ENCODE results near the gene GRIK4. TPM values are rescaled to one million over a fixed set of nuclear protein-coding genes. Genes with fewer than 3 reads are reported as not detected.

Gene GRIK4
- total and polyA plus RNA-seq, 2 donors from 2014 or later, result 0.25 TPM; not detected in 1

- no peaks in the 10 kb centered on the region for H3K4me1 ChIP-seq (ENCODE audit: control insufficient read depth in 2 of 3, insufficient read depth in 2 of 3, low read depth in 1 of 3, low read length in 3 of 3)
- H3K27me3 ChIP-seq (ENCODE audit: control insufficient read depth, insufficient read depth, low read length), result no peaks in the 10 kb centered on the region
- H3K4me3 ChIP-seq (ENCODE audit: low read length in 3 of 3), result no peak overlapping the region
- H3K9me3 ChIP-seq (ENCODE audit: control insufficient read depth in 2 of 3, insufficient read depth in 1 of 3, low read length in 3 of 3), result no peaks in the 10 kb centered on the region
- no peak for DNase-seq
- no peak overlapping the region for H3K27ac ChIP-seq (ENCODE audit: low read depth in 2 of 2, low read length in 2 of 2)
- no peak for FAIRE-seq
- H3K9ac ChIP-seq (ENCODE audit: low read length in 3 of 3), result no peak overlapping the region
- no peaks in the 10 kb centered on the region for H3K36me3 ChIP-seq (ENCODE audit: control insufficient read depth in 2 of 3, insufficient read depth in 3 of 3, low read length in 3 of 3)
- intact Hi-C loops (cut with DNase I), result no loop called here
- TF ChIP-seq CTCF (IDR thresholded peaks at IDR 0.05; ENCODE audit: borderline replicate concordance, extremely low read depth, insufficient read depth), result no peak
Measured at GRCh38 chr11:120800206-120800605, 288.7 kb downstream of the GRIK4 start.

GRCh38 chr11:120801801-120802689 lies 290.5 kb downstream of the GRIK4 start:
- no peaks in the 10 kb centered on the region for H3K27me3 ChIP-seq (ENCODE audit: control insufficient read depth, insufficient read depth, low read length)
- no peaks in the 10 kb centered on the region for H3K9me3 ChIP-seq (ENCODE audit: control insufficient read depth in 2 of 3, insufficient read depth in 1 of 3, low read length in 3 of 3)
- intact Hi-C loops (cut with DNase I), result no loop called here
- FAIRE-seq (no peak), DNase-seq (peak in 4 of 5 donors; percentile 78 to 84 (median 84))
- no peak overlapping the region for H3K4me3 ChIP-seq (ENCODE audit: low read length in 3 of 3)
- peak; percentile 79 for TF ChIP-seq CTCF (IDR thresholded peaks at IDR 0.05; ENCODE audit: borderline replicate concordance, extremely low read depth, insufficient read depth)
- no peak overlapping the region for H3K27ac ChIP-seq (ENCODE audit: low read depth in 2 of 2, low read length in 2 of 2)
- H3K4me1 ChIP-seq (ENCODE audit: control insufficient read depth in 2 of 3, insufficient read depth in 2 of 3, low read depth in 1 of 3, low read length in 3 of 3), result no peaks in the 10 kb centered on the region
- no peaks in the 10 kb centered on the region for H3K36me3 ChIP-seq (ENCODE audit: control insufficient read depth in 2 of 3, insufficient read depth in 3 of 3, low read length in 3 of 3)
- H3K9ac ChIP-seq (ENCODE audit: low read length in 3 of 3), result no peak overlapping the region

DNA sequence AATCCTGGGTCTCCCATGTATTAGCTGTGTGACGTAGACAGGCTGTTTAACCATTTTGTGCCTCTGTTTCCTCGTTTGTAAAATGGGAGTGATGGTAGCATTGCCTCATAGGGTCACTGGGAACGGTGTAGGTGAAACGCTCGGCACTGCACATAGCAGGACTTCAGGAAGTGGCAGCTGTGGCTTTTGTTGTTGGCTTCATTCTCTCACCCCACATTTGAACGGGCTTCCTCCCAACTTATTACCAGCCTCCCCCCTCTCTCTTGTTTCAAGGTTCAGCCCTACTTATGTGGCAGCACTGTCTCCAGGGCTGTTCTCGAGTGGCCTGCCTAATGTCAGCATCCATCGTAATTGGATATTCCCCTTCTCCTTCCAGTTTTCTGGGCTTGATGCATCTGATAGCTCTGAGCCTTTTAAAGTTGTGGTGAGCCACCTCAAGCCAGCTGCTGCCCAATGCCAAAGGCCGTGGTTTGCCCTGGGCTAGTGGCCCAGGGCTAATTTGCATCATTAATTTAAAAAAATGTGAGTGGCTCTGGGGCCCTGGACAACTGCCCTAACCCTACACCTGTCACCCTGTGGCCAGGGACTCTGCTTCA lies 294.5 kb downstream of the GRIK4 start:
- Histone ChIP-seq H3K36me3 (ENCODE audit: control insufficient read depth in 2 of 3, insufficient read depth in 3 of 3, low read length in 3 of 3) (no peaks in the 10 kb centered on the region), H3K27me3 (ENCODE audit: control insufficient read depth, insufficient read depth, low read length) (no peaks in the 10 kb centered on the region), H3K9ac (ENCODE audit: low read length in 3 of 3) (no peak overlapping the region), H3K27ac (ENCODE audit: low read depth in 2 of 2, low read length in 2 of 2) (no peak overlapping the region), H3K4me1 (ENCODE audit: control insufficient read depth in 2 of 3, insufficient read depth in 2 of 3, low read depth in 1 of 3, low read length in 3 of 3) (no peaks in the 10 kb centered on the region), H3K4me3 (ENCODE audit: low read length in 3 of 3) (no peak overlapping the region), H3K9me3 (ENCODE audit: control insufficient read depth in 2 of 3, insufficient read depth in 1 of 3, low read length in 3 of 3) (no peaks in the 10 kb centered on the region)
- FAIRE-seq (no peak), DNase-seq (no peak)
- TF ChIP-seq CTCF (IDR thresholded peaks at IDR 0.05; ENCODE audit: borderline replicate concordance, extremely low read depth, insufficient read depth), result no peak
- intact Hi-C loops (cut with DNase I), result no loop called here

All from kidney (tissue), 14 donors.